Measurements from ENCODE around the gene PPP2R5A.
"Not testable (repeated sequence)": the region's sequence is repeated elsewhere in the genome, so short reads cannot be mapped to it uniquely, and the experiment has no call there.

Gene PPP2R5A

GRCh38 chr1:212294983-212295382 is 9.8 kb downstream of the PPP2R5A start:
- H3K9me3 Mint-ChIP-seq, result no peaks in the 10 kb centered on the region
- no peak for DNase-seq
- peak overlapping the region in 1 of 2 donors; percentile 32 for H3K4me3 Mint-ChIP-seq
- H3K36me3 Mint-ChIP-seq (ENCODE audit: insufficient read depth), result no peaks in the 10 kb centered on the region
- ATAC-seq (replicated peaks), result no peak
- H3K4me1 Mint-ChIP-seq (ENCODE audit: low read depth in 2 of 2), result peaks cover 49 to 71% of the 10 kb centered on the region in 2 donors
- H3K27ac Mint-ChIP-seq, result peak overlapping the region in 1 of 2 donors; percentile 0
- no peaks in the 10 kb centered on the region for H3K27me3 Mint-ChIP-seq

GRCh38 chr1:212295579-212295978 is 10.4 kb downstream of the PPP2R5A start:
- Mint-ChIP-seq H3K9me3 (no peaks in the 10 kb centered on the region), H3K27me3 (no peaks in the 10 kb centered on the region), H3K27ac (peak overlapping the region; percentile 0), H3K4me1 (ENCODE audit: low read depth in 2 of 2) (peaks cover 48 to 68% of the 10 kb centered on the region in 2 donors), H3K36me3 (ENCODE audit: insufficient read depth) (no peaks in the 10 kb centered on the region), H3K4me3 (peak overlapping the region in 1 of 2 donors; percentile 32)
- ATAC-seq (replicated peaks), result no peak
- DNase-seq, result no peak

- no peaks in the 10 kb centered on the region for H3K36me3 Mint-ChIP-seq (ENCODE audit: insufficient read depth)
Measured at GRCh38 chr1:212297338-212297737, 12.1 kb downstream of the PPP2R5A start.

GRCh38 chr1:212301580-212301979 is 16.4 kb downstream of the PPP2R5A start:
- Mint-ChIP-seq H3K4me3 (no peak overlapping the region), H3K4me1 (ENCODE audit: low read depth in 2 of 2) (peaks cover 32 to 58% of the 10 kb centered on the region in 2 donors), H3K9me3 (no peaks in the 10 kb centered on the region), H3K36me3 (ENCODE audit: insufficient read depth) (peaks cover 12% of the 10 kb centered on the region), H3K27ac (no peak overlapping the region), H3K27me3 (no peaks in the 10 kb centered on the region)
- DNase-seq (no peak), ATAC-seq (replicated peaks) (no peak)

More at GRCh38 chr1:212297338-212297737, 12.1 kb downstream of the PPP2R5A start:
- Mint-ChIP-seq H3K9me3 (no peaks in the 10 kb centered on the region), H3K4me3 (peak overlapping the region in 1 of 2 donors; percentile 39), H3K27ac (no peak overlapping the region), H3K27me3 (no peaks in the 10 kb centered on the region), H3K4me1 (ENCODE audit: low read depth in 2 of 2) (peaks cover 37 to 63% of the 10 kb centered on the region in 2 donors)
- ATAC-seq (replicated peaks) (no peak), DNase-seq (no peak)

GRCh38 chr1:212302745-212303383 is 17.7 kb downstream of the PPP2R5A start:
- peaks cover 14% of the 10 kb centered on the region for H3K36me3 Mint-ChIP-seq (ENCODE audit: insufficient read depth)
- DNase-seq, result no peak
- H3K27me3 Mint-ChIP-seq, result no peaks in the 10 kb centered on the region
- peak overlapping the region in 1 of 2 donors; percentile 3 for H3K4me3 Mint-ChIP-seq
- H3K27ac Mint-ChIP-seq, result no peak overlapping the region
- H3K4me1 Mint-ChIP-seq (ENCODE audit: low read depth in 2 of 2), result peaks cover 41 to 65% of the 10 kb centered on the region in 2 donors
- no peak for ATAC-seq (replicated peaks)
- no peaks in the 10 kb centered on the region for H3K9me3 Mint-ChIP-seq

- Mint-ChIP-seq H3K4me1 (ENCODE audit: low read depth in 2 of 2) (peaks cover 56 to 78% of the 10 kb centered on the region in 2 donors), H3K27me3 (no peaks in the 10 kb centered on the region), H3K27ac (peak overlapping the region in 1 of 2 donors; percentile 85), H3K4me3 (peak overlapping the region; percentile 19 to 54), H3K36me3 (ENCODE audit: insufficient read depth) (peaks cover 37% of the 10 kb centered on the region), H3K9me3 (no peaks in the 10 kb centered on the region)
- DNase-seq (no peak), ATAC-seq (replicated peaks) (no peak)
Measured at GRCh38 chr1:212305342-212305741, 20.1 kb downstream of the PPP2R5A start.

- Mint-ChIP-seq H3K36me3 (ENCODE audit: insufficient read depth) (peaks cover 40% of the 10 kb centered on the region), H3K4me1 (ENCODE audit: low read depth in 2 of 2) (peaks cover 60 to 82% of the 10 kb centered on the region in 2 donors), H3K27ac (peak overlapping the region in 1 of 2 donors; percentile 85)
- not testable (repeated sequence) for ATAC-seq (replicated peaks); DNase-seq; H3K9me3 Mint-ChIP-seq; H3K4me3 Mint-ChIP-seq; H3K27me3 Mint-ChIP-seq
Measured at GRCh38 chr1:212305984-212306452, 20.8 kb downstream of the PPP2R5A start.

GRCh38 chr1:212309967-212310366 is 24.8 kb downstream of the PPP2R5A start:
- peak overlapping the region; percentile 35 to 67 for H3K27ac Mint-ChIP-seq
- no peaks in the 10 kb centered on the region for H3K9me3 Mint-ChIP-seq
- no peak for DNase-seq
- peaks cover 36% of the 10 kb centered on the region for H3K36me3 Mint-ChIP-seq (ENCODE audit: insufficient read depth)
- H3K4me1 Mint-ChIP-seq (ENCODE audit: low read depth in 2 of 2), result peaks cover 43 to 65% of the 10 kb centered on the region in 2 donors
- ATAC-seq (replicated peaks), result no peak
- no peaks in the 10 kb centered on the region for H3K27me3 Mint-ChIP-seq
- H3K4me3 Mint-ChIP-seq, result no peak overlapping the region

GRCh38 chr1:212310383-212310782 is 25.2 kb downstream of the PPP2R5A start:
- H3K4me1 Mint-ChIP-seq (ENCODE audit: low read depth in 2 of 2), result peaks cover 39 to 61% of the 10 kb centered on the region in 2 donors
- no peaks in the 10 kb centered on the region for H3K9me3 Mint-ChIP-seq
- peak overlapping the region in 1 of 2 donors; percentile 35 for H3K27ac Mint-ChIP-seq
- H3K27me3 Mint-ChIP-seq, result no peaks in the 10 kb centered on the region
- DNase-seq, result no peak
- peaks cover 32% of the 10 kb centered on the region for H3K36me3 Mint-ChIP-seq (ENCODE audit: insufficient read depth)
- H3K4me3 Mint-ChIP-seq, result no peak overlapping the region
- ATAC-seq (replicated peaks), result no peak

GRCh38 chr1:212311836-212312497 is 26.8 kb downstream of the PPP2R5A start:
- Mint-ChIP-seq H3K27me3 (no peaks in the 10 kb centered on the region), H3K27ac (peak overlapping the region in 1 of 2 donors; percentile 32), H3K4me1 (ENCODE audit: low read depth in 2 of 2) (peaks cover 44 to 63% of the 10 kb centered on the region in 2 donors), H3K4me3 (no peak overlapping the region), H3K9me3 (no peaks in the 10 kb centered on the region), H3K36me3 (ENCODE audit: insufficient read depth) (peaks cover 32% of the 10 kb centered on the region)
- ATAC-seq (replicated peaks) (no peak), DNase-seq (no peak)

GRCh38 chr1:212313616-212314015 is 28.4 kb downstream of the PPP2R5A start:
- Mint-ChIP-seq H3K27me3 (no peaks in the 10 kb centered on the region), H3K9me3 (no peaks in the 10 kb centered on the region), H3K36me3 (ENCODE audit: insufficient read depth) (peaks cover 31% of the 10 kb centered on the region), H3K27ac (no peak overlapping the region), H3K4me3 (no peak overlapping the region), H3K4me1 (ENCODE audit: low read depth in 2 of 2) (peaks cover 41 to 63% of the 10 kb centered on the region in 2 donors)
- DNase-seq (no peak), ATAC-seq (replicated peaks) (no peak)

GRCh38 chr1:212315184-212315583 is 30.0 kb downstream of the PPP2R5A start:
- peaks cover 28% of the 10 kb centered on the region for H3K36me3 Mint-ChIP-seq (ENCODE audit: insufficient read depth)
- H3K9me3 Mint-ChIP-seq, result no peaks in the 10 kb centered on the region
- H3K27ac Mint-ChIP-seq, result peak overlapping the region in 1 of 2 donors; percentile 91
- no peak overlapping the region for H3K4me3 Mint-ChIP-seq
- DNase-seq, result no peak
- H3K27me3 Mint-ChIP-seq, result no peaks in the 10 kb centered on the region
- H3K4me1 Mint-ChIP-seq (ENCODE audit: low read depth in 2 of 2), result peaks cover 31 to 49% of the 10 kb centered on the region in 2 donors
- ATAC-seq (replicated peaks), result no peak

GRCh38 chr1:212315907-212316306 is 30.7 kb downstream of the PPP2R5A start:
- H3K36me3 Mint-ChIP-seq (ENCODE audit: insufficient read depth), result peaks cover 24% of the 10 kb centered on the region
- peak overlapping the region; percentile 6 to 9 for H3K4me3 Mint-ChIP-seq
- H3K27me3 Mint-ChIP-seq, result no peaks in the 10 kb centered on the region
- H3K9me3 Mint-ChIP-seq, result no peaks in the 10 kb centered on the region
- ATAC-seq (replicated peaks) (peak; percentile 58), DNase-seq (no peak)
- peaks cover 24 to 42% of the 10 kb centered on the region in 2 donors for H3K4me1 Mint-ChIP-seq (ENCODE audit: low read depth in 2 of 2)
- H3K27ac Mint-ChIP-seq, result peak overlapping the region; percentile 60 to 91

GRCh38 chr1:212317916-212318315 is 32.7 kb downstream of the PPP2R5A start:
- Mint-ChIP-seq H3K4me3 (no peak overlapping the region), H3K27ac (peak overlapping the region in 1 of 2 donors; percentile 7), H3K27me3 (no peaks in the 10 kb centered on the region), H3K9me3 (no peaks in the 10 kb centered on the region), H3K4me1 (ENCODE audit: low read depth in 2 of 2) (peaks cover 24 to 40% of the 10 kb centered on the region in 2 donors), H3K36me3 (ENCODE audit: insufficient read depth) (peaks cover 24% of the 10 kb centered on the region)
- ATAC-seq (replicated peaks) (no peak), DNase-seq (no peak)
